GM18861 (cell line): Measurements from ENCODE around the gene TRIM8.

Experiments
- ATAC-seq: cut with Tn5 transposase; IDR thresholded peaks from one replicate; pipeline ENCODE4 v1.9.1; 2021; ENCODE audit not compliant: unreplicated experiment

TRIM8 gene

DNA sequence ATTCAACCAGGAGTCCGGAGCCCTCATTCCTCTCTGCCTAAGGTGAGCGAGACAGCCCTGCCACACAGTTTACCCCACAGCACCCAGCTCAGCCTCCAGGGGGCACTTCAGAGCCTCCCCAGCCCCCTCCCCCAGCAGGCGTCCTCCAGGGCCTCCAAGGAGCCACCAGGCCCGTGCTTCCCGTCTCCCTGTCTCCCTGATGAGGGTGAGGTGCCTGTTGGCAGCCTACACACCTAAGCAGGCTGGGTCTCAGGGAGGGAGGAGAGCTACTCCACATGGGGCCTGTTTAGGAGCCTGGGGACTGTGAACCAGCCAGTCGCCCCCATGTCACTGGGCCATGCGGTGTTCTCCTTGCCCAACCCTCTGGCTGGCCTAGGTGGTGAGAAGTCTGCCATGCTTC is 28.9 kb upstream of the TRIM8 start:
- ATAC-seq = no peak

DNA sequence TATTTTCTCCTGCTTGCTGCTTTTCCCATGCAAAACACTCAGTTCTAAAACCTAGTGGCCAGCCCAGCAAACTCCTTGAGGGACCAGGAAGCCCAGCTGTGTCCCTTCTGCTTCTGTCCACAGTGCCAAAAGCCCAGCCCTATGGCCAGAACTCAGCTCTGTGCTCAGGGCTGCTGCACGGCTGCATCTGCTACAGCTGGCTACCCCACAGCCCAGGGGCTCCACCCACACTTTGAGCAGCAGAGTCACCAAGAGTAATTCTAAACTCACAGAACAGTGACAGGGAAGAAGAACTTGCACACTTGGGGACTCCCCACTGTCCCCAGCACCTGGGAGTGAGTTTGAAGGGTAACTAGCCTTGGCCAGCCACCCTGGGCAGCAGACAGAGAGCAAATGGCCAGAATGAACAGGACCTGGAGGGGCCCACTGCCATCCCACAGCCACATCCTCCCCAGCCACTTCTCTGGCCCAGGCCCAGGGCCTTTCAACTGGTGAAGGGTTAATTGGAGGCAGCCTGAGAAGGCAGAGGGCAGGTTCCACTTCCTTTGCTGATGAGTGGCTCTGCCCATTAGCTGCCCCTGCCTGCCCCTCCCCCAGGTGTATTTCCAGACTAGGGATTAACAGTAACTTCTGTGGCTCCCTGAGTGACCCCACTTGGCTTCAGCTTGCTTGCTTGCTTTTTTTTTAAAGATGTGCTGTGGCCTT is 28.1 kb upstream of the TRIM8 start:
- peak; percentile 79 for ATAC-seq

DNA sequence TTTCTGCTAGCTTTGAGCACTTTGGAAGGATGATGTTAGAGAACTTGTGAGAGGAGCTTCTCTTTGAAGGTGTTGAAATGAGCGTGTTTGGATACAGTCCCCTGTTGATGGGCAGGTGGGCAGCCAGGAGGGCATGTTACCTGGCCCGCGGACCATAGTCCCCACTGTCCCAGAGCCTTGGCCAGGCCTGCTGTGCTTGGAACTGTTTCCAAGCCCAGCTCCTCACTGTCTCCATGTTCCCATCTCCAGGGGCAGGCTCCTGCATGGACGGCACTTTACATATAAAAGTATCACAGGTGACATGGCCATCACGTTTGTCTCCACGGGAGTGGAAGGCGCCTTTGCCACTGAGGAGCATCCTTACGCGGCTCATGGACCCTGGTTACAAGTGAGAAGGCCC is 27.2 kb upstream of the TRIM8 start:
- no peak for ATAC-seq

GRCh38 chr10:102617816-102618215 is 26.5 kb upstream of the TRIM8 start:
- no peak for ATAC-seq

- ATAC-seq = no peak
These were observed 24.8 kb upstream of the TRIM8 start for GRCh38 chr10:102619281-102619981.

- ATAC-seq = no peak
These were observed 24.1 kb upstream of the TRIM8 start for GRCh38 chr10:102620138-102620590.

- ATAC-seq = no peak
These were observed 23.5 kb upstream of the TRIM8 start for GRCh38 chr10:102620591-102621442.

DNA sequence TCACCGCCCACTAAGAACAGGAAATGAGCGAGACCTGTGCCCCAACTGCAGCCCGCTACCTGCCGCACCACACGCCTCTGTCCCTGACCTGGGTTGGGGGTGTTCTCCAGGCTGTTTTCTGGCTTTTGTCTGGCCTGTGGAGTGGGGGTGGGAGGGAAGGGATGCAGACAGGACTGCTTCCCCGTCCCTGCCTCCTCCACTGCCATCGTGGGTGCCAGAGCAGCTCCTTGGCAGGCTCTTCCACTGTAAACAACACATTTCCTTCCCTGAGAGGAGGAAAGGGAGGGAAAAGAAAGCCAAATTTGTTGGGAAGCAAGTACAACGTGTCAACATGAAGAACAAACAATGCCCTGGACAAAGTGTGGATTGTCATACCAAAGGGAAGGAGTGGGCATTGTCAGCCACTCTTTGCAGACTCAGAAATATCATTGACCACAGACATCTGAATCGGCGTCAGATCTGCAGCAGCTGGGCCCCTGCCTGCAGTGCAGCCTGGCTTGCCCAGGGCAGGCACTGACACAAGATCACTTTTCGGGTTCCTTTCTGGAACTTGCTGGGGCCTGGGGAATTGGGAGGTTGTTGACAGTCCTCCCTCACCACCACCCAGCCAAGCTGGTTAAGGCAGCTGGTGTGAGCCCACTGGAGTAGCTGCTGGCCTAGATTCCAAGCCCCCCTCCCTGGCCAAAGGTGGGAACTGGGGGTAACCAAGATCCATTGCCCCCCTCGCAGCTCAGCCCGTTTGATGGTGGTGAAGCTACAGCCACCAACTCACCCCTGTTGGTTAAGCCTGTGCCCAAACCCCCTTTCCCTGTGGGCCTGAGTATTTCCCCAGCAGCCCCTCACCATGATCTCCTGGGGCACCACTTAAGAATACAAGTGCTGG is 22.6 kb upstream of the TRIM8 start:
- ATAC-seq = no peak

DNA sequence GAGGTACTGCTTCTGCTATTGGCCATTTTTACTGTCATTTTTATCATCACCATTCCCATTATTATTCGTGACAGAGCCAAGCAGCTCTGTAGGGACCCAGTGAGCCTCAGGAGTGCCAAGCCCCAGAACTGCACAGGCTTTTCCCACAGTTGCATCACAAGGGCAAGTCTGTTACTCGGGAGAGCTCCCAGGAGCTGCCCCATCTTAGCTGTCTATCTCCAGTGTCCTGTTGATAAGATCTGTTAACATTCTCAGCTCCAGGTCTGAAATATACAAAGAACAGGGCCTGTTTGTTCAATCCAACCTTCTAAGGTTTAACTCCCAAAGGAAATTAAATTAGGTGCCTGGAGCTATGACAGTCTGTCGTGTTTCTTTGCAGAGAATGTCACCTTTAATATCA is 20.2 kb upstream of the TRIM8 start:
- ATAC-seq = no peak

DNA sequence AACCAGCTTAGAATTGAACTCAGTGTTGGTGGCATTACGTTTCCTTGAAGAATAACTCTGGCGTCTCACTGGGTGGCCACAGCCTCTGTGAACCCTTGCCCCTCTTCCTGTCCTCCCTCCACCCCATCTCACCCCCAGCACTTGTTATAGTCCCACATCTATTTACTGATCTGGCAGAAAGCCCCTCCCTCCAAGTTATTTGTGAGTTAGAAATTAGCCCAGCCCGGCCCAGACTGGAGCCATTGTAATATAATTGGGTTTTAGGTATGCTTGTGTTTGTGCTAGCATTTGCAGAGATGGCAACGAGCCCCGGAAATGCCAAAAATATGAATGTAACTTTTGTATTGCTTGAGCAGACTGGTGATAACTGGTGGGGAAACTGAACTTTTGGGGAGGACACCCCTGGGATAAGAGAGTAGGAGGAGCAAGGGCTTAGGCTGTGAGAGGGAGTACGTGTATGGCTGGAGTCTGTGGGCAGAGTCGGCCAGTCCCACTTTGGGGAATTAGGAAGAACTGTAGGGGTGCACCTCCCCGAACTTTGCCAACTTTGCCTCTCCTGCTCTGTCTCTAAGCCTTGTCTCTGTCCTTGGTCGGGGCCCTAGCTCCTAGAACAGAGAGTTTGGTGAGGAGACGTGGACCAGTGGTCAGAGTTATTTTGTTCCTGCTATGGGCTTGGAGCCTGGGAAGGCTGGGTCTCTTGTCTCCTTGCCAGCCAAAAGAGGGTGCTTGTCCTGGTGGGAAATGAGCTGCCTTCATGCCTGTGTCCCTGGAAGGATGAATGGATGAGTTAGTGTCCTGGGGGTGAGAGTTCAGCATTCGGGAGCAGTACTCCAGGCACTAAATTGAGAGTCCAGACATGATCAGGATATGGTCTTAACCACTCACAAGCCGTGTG is 19.3 kb upstream of the TRIM8 start:
- no peak for ATAC-seq

GRCh38 chr10:102626026-102626685 is 18.1 kb upstream of the TRIM8 start:
- no peak for ATAC-seq

- ATAC-seq = no peak
These were observed 17.0 kb upstream of the TRIM8 start for GRCh38 chr10:102627291-102627735.

DNA sequence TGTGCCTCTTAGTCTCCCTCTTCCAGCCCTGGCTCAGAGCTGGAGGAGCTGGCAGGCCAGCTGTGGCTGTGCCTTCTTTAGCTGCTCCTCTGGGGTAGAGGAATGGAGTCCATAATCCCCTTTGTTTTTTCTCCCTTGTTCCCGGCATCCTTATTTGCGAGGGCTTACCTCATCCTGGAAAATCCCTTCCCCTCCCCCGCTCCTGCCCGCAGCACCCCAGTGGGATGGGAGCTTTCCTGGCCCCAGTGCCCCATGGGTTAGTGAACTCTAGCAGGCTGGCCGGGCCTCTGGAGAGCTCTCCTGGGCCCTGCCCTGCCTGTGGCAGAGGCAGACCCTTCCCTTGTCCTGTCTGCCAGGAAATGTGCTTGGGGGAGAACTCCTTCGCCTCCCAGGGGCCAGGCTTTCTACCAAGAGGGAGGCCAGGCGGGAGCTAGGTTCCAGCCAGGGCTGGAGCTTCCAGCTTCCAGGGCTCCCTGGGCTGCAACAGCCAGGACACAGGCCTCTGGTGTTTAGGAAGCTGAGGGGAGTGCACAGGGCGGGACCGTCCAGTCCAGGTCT is 16.5 kb upstream of the TRIM8 start:
- no peak for ATAC-seq

- no peak for ATAC-seq
These were observed 15.8 kb upstream of the TRIM8 start for GRCh38 chr10:102628451-102628911.

GRCh38 chr10:102629661-102630614 is 14.3 kb upstream of the TRIM8 start:
- no peak for ATAC-seq

GRCh38 chr10:102630663-102631062 is 13.6 kb upstream of the TRIM8 start:
- no peak for ATAC-seq

DNA sequence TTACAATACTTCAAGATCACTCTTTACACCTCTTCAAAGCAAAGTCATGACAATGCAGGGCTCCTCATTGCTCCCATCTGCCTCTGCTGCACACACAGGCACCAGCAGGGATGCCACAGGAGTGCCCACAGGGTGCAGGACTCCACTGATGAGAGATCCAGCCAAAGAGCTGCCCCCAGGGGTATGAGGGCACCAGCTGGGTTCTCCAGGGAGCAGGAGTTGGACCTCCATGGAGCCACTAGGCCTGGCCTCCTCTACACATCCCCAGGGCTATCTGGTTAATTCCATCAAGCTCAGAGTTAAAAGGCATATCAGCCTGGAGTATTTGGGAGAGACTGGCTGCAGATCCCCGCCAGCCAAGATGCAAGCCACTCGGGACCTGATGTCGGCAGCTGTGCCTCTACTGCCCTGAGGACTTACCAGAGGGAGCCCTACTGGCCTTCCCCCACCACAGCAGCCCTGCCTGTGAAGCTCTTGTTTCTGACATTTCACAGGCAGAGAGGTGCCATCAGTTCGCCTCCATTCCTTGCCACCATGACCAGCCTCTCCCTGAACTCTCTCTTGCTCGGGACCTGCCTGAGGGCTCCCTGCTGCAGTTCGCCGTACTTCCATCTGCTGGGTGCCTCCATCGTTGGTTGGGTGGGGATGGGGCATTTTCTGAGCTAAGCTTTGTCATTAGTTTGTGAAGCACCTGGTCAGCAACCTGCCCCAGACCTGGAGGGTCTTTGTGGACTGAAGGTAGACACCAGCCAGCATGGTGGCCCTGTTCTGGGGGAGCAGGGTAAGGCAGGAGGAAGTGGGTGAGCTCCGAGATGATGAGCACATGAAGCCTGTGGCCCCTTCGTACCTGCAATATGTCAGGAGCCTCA is 12.5 kb upstream of the TRIM8 start:
- ATAC-seq = no peak
